ENCODE results near the gene KLHDC1.
"Not testable (repeated sequence)": the region's sequence is repeated elsewhere in the genome, so short reads cannot be mapped to it uniquely, and the experiment has no call there.

Gene KLHDC1

GRCh38 chr14:49781040-49781439 is 88.1 kb downstream of the KLHDC1 start:
- DNase-seq (ENCODE audit: low read depth in 1 of 2, low spot score in 1 of 2) = not testable (repeated sequence)

- no peak for DNase-seq (ENCODE audit: low read depth in 1 of 2, low spot score in 1 of 2)
These were observed 90.6 kb downstream of the KLHDC1 start for GRCh38 chr14:49783394-49784014.

- no peak for DNase-seq (ENCODE audit: low read depth in 1 of 2, low spot score in 1 of 2)
These were observed 93.4 kb downstream of the KLHDC1 start for GRCh38 chr14:49786315-49786714.

GRCh38 chr14:49792618-49793017 is 99.7 kb downstream of the KLHDC1 start:
- DNase-seq (ENCODE audit: low read depth in 1 of 2, low spot score in 1 of 2) = no peak

GRCh38 chr14:49796025-49796424 is 103.1 kb downstream of the KLHDC1 start:
- no peak for DNase-seq (ENCODE audit: low read depth in 1 of 2, low spot score in 1 of 2)

All from activated T-helper 1 cell treated with anti-CD3 and anti-CD28 coated beads, Interleukin-2, amount 50 U/mL, for 16 hours (primary cell).